Inflammatory macrophage treated with lipopolysaccharide for 1 hour (primary cell): Measurements from ENCODE around the gene ZNHIT3.

Experiments
- DNase-seq, 2 donors: peaks; one replicate each; pipeline ENCODE4 v3.0.0-alpha.2; 2020 to 2022

Gene ZNHIT3

GRCh38 chr17:36515837-36516236 is 29.4 kb downstream of the ZNHIT3 start:
- no peak for DNase-seq

GRCh38 chr17:36523113-36523512 is 36.6 kb downstream of the ZNHIT3 start:
- DNase-seq: no peak

GRCh38 chr17:36524428-36524876 is 38.0 kb downstream of the ZNHIT3 start:
- no peak for DNase-seq

DNA sequence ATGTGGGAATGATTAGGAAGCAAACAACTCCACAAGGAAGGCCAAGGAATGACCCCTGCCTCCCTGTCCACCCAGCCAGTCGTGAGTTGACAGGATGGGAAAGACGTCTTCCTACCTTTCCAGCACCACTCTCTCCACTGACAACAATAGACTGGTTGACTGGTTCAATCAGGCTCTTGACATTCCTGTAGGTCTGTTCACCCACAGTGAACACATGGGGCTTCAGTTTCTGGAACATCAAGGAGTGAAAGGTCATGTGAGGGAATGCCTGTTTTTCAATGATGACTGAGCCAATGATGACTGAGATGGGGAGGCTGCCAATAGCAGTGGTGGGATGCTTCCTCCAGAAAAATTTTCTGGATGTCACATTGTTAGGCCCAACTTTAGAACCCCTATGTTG is 38.6 kb downstream of the ZNHIT3 start:
- no peak for DNase-seq

DNA sequence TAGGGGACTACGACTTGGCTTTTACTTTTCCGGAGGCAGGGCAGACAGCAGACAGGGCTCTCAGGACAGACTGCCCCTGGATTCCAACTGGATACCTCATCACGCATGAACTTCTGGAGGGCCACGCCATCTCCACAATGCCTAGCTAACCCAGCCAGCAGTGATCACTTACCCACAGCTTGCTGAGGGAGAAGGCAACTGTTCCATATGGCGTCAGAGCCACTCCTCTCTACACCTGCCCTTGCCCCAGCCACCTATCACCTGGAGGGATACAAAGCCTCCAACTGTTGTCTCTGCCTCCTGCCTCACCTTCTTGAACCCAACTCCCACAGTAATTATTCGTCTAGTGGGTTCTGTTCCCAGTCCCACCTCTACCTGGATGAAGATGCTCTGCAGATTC is 39.4 kb downstream of the ZNHIT3 start:
- no peak for DNase-seq

DNA sequence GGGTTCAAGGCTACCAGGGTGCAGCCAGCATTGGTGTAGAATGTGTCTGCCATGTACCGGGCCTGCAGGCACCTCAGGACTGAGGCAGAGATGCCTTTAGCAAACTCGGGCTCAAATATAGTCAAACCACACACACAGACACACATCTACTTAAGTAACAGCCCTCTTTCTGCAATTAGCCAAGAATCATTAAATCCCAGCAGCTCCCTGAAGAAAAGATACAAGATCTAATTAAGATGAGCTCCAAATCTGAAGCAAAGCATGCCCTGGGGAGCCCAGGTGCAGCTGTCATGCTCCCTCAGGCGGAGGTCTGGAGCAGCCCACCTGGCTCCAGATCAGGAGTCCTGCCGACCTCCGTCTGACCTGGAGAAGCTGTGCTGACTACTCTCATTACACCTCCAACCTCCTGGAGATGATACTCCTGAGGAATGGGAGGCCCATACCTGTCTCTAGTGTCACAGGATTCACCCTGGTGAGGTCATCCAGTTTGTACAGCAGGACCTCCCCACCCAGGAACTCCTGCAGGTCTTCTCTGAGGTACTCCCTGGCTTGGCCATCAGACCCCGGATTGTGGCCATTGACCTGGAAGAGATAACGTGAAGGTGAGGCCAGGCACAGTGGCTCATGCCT is 41.3 kb downstream of the ZNHIT3 start:
- no peak for DNase-seq

- no peak for DNase-seq
Measured at GRCh38 chr17:36529121-36529520, 42.6 kb downstream of the ZNHIT3 start.

DNA sequence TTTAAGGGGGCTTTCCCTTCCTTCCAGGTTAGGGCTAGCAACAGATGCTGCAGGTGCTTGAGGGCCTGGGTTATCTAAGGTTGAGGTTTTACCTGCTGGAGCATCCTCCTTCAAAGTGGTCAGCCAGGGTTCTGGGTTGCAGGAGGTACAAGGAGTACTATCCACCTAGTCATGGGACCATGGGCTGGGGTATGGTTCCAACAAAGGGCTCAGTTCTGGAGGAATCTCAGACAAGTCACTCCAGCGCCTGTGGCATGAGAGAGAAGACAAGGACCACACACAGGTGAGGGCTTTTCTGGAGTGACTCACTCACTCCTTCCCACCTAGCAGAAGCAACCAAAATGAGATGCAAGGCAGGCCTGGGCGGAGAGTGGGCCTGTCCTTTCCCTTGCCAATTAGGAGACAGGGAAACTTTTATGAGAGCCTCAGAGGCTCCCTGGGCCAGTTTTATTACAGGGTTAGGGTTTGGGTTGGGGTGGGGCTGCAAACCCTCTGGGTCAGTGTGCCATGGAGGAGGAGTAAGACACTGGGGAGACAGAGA is 46.0 kb downstream of the ZNHIT3 start:
- no peak for DNase-seq

DNA sequence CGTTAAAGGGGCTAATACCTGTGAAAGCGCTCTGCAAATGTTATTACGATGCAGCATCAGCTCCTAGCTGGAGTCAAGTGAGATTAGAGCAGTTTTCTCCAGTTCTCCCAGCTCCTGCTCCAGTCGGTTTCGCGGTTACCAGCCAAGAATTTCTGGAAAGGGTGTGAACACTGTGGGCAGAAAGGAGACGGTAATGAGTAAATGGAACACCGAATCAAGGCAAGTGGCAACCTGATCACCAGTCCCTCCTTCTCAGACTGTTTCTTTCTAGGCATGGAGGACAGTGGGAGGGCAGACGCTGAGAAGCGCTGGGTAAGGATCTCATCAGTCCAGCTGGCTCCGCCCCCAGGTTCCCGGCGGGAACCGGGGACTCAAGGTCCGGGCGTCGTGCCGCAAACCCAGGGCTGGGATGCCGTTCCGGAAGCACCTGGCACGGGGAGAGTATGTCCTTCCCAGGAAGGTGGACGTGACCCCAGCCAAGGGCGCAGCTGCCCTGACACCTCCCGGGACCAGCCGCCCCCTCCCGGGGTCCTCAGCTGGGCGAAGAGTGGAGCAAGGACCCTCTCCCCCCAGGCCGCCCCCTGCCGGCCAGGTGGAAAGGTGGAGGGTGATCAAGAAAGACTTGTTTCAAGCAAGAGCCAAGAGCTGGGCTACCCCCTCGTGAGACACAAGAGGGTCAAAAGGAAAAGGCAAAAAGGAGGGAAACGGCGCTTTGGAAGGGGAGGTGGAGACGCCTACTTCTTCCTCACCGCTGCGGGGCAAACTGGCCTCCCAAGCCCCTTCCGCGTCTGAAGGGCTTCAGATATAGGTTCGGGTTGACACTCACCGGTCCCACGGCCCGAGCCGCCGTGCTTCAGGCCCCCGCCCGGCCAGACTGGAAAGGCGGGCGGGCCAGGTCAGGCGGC is 47.7 kb downstream of the ZNHIT3 start:
- DNase-seq: peak; percentile 19 to 35

- DNase-seq: peak; percentile 90 to 91
Measured at GRCh38 chr17:36534840-36535668, 48.6 kb downstream of the ZNHIT3 start, which contains the start of the genes MYO19 and PIGW. TSS of gene MYO19 (minus strand) at chr17:36534868. CDS start at chr17:36532538, 2,330 bp downstream. TSS of gene PIGW (plus strand) at chr17:36534987. CDS start at chr17:36537102, 2,115 bp downstream.

GRCh38 chr17:36535669-36536081 is 49.2 kb downstream of the ZNHIT3 start:
- DNase-seq: peak in 1 of 2 donors; percentile 1

GRCh38 chr17:36540696-36541095 is 54.2 kb downstream of the ZNHIT3 start:
- DNase-seq: no peak

DNA sequence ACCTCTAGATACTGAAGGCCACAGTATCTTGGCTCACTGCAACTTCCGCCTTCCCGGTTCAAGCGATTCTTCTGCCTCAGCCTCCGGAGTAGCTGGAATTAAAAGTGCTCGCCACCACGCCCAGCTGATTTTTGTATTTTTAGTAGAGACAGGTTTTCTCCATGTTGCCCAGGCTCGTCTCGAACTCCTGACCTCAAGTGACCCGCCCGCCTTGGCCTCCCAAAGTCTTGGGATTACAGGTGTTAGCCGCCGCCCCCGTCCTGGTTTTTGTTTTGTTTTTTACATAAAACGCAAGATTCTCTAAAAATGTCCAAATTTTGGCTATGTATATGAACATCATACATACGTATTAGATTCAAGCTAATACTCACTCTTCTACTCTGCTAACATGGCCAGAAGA is 56.3 kb downstream of the ZNHIT3 start:
- DNase-seq: no peak

DNA sequence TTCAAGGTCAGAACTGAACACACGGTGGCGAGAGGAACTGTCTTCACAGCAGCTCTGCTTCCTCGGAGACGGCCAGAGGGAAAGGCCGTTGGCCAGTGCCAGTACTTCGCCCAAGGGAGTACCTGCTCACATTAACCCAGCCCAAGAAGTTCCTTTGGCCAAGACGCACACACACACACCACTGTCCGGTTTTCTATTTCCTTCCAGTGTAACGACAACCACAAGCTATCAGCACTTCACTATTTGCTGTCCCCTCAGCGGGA is 57.5 kb downstream of the ZNHIT3 start:
- peak; percentile 47 to 52 for DNase-seq

DNA sequence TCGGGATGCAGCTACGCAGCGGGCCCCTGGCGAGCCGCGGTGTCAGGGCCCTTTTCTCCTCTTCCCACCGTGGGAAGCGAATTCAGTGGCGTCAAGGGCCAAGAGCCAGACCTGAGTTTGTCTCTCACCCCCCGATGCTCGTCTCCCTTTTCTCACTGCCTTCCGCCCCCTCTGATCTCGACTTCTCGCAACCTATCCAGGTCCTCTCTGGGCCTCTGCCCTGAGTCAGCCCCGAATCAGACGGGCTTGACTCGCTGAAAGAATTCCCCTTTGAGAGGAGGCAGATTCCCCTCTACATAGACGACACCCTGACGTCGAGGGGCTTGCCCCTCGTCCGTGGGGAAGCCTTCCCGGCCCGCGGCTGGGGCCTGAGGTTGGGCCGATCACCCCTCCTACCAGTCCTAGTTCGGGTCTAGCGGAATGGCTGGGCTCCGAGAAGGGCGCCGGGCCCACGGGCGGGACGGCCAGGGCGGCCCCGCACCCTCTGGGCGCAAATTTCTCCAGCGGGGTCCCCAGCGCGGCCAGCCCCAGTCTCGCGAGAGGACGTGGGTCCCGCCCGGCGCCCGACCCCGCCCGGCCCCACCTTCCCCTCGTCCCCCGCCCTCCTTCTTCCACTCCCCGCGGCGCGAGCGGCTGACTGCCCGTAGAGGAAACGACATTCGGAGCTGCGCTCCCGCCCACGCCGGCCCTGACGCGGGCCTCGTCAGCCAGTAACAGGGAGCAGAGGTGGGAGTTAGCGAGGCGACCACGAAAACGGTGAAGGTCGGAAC is 58.0 kb downstream of the ZNHIT3 start, which contains the start of gene GGNBP2:
Gene GGNBP2, plus strand, starts transcription at position 613 of the 770 bp plus-strand sequence. CDS start 806 bp downstream, outside the sequence.
- peak; percentile 93 to 94 for DNase-seq

DNA sequence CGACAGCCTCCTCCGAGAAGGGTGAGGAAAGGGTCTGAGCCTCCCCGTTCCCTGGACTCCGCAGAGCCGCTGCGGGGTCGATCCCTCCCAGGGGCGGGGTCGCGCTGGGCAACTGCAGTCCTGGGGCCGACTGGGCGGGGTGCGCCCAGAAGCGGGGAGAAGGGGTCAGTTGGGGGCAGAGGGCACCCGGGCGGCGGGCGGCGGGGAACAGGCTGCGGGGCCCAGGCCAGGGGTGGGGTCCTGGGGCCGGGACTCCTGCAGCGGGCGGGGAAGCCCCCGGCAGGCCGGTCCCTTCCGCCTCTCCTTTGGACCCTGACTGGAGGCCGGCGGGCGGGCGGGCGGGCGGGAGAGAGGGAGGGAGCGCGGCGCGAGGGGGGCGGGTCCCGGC is 58.6 kb downstream of the ZNHIT3 start:
- DNase-seq: no peak
